Amygdala (tissue), 56 donors: ENCODE measurements around the gene SPINT3.
"Not testable (repeated sequence)": the region's sequence is repeated elsewhere in the genome, so short reads cannot be mapped to it uniquely, and the experiment has no call there.

ENCODE experiments used
- DNase-seq, 56 donors: peaks; one replicate each; lab custom pipeline; 2025; lab: John Stamatoyannopoulos, UW

Gene SPINT3

GRCh38 chr20:45506398-45506797 is 9.0 kb downstream of the SPINT3 start:
- DNase-seq, result no peak

- DNase-seq, result no peak
Observed at GRCh38 chr20:45503403-45503802, 12.0 kb downstream of the SPINT3 start.

DNA sequence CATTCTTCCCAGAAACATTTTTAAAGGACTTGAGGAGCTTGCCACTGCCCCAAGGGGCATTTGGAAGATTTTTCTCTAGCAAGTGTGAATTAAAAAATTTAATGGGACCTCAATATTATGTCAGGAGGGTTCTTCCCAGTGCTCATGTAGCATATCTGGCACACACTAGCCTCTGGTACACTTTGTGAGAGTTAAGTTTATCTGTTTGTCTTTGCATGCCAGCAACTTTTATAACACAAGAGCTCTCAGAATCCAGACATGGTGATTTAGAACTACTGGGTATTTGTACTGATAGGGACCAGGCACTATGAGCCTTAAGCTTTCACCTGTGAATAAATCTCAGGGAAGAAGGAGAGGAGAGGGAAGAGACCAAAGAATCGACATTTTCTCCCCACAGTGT is 12.9 kb downstream of the SPINT3 start:
- DNase-seq, result no peak

- DNase-seq, result no peak
Observed at GRCh38 chr20:45501600-45501999, 13.8 kb downstream of the SPINT3 start.

GRCh38 chr20:45500022-45500421 is 15.4 kb downstream of the SPINT3 start:
- no peak for DNase-seq

- DNase-seq, result no peak
Observed at GRCh38 chr20:45497971-45498494, 17.4 kb downstream of the SPINT3 start.

- DNase-seq, result no peak
Observed at GRCh38 chr20:45496166-45496565, 19.3 kb downstream of the SPINT3 start.

DNA sequence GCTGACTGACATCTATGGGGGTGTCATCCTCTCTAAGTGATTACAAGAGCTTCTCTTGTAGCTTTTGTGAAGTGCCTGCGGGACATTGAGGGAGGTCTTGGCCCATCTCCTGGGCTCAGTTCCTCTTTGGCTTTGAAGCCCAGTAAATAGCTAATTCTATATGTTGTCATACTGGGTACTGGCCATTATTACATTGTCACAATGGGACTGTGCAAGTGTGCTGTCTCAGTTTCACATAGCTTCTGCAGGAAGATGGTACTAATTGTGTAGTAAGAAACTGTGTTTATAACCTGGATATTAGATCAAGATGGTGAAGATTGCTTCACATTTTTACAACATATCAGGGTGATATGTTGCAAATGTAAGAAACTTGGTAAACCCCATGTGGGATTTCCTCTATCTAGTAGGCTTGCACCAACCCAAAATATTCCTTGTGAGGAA is 19.9 kb downstream of the SPINT3 start:
- no peak for DNase-seq

GRCh38 chr20:45489083-45489531 is 26.3 kb downstream of the SPINT3 start:
- DNase-seq, result no peak

DNA sequence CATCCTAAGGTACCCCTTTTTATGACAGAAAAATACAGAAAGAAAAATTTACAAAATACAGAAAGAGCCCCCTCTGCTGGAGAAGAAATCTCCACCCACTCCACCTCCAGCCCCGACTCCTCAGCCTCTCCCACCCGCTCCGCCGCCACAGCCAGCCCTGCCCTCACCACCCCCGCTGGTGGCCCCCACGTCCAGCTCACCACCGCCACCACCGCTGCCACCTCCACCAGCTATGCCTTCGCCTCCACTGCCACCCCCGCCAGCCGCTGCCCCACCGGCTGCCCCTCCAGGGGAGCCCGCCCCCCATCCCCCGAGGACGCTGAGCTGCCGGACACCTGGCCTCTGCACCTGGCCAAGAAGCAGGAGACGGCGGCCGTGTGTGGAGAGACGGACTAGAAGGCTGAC is 28.2 kb downstream of the SPINT3 start:
- no peak for DNase-seq

DNA sequence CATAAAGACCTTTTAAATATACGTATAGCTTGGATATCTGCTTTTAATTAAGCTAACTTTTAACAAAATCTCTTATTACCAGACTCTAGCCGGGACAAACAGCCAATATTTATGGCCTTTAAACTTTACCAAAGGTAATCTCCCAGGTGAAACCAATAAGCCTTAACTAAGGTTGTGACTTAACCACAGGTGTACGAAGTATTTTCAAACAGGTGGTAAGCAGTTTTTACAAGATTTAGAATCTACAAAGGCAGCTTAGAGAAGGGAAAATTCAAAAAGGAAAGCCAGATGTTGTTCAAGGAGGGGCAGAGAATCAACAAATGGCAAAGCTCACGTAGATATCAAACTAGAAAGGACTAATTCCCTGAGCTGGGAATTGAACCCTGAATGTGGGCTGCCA is 30.0 kb downstream of the SPINT3 start:
- no peak for DNase-seq

DNA sequence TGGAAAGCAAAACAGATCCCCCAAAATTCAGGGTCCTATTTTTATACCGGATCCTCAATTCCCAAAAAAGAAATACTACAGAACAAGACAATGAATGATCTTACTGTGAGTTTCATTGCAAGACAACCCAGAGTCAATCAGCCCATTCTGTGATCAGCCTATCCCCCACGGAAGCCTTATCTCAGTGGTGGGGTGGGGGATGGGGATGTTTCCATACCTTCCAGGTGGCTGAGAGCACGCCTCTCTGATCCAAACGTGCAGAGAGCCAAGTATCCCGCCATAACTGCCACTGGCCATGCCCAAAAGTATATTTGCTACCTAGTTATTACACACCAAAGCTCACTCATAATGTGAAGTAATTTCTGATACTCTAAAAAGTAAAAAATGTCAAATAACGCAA is 30.7 kb downstream of the SPINT3 start:
- DNase-seq, result no peak

- DNase-seq, result no peak
Observed at GRCh38 chr20:45479822-45480221, 35.6 kb downstream of the SPINT3 start.

- not testable (repeated sequence) for DNase-seq
Observed at GRCh38 chr20:45477530-45478148, 37.8 kb downstream of the SPINT3 start.

- not testable (repeated sequence) for DNase-seq
Observed at GRCh38 chr20:45472286-45472685, 43.1 kb downstream of the SPINT3 start.

DNA sequence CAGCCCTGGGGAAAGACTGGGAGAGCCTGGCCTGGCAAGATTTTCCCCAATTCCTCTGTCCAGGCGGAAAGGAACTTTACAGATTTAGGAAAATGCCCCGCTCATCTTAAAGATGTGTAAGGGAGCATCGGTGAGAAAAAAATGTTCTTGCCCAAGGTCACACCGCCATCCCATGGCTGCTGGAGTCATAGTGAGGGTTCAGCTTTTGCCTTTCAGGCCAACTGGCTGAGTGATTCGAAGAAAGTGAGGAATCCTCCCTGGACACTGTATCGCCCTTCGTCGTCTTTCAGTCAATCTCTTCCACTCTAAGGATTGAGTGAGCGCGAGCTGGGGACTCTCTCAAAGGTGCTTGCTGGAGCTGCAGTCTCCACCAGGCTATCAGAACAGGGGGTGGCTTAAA is 44.5 kb downstream of the SPINT3 start:
- peak in 2 of 56 donors; percentile 19 to 34 for DNase-seq

GRCh38 chr20:45470262-45470931 is 45.0 kb downstream of the SPINT3 start:
- peak in 29 of 56 donors; percentile 5 to 76 (median 33) for DNase-seq

DNA sequence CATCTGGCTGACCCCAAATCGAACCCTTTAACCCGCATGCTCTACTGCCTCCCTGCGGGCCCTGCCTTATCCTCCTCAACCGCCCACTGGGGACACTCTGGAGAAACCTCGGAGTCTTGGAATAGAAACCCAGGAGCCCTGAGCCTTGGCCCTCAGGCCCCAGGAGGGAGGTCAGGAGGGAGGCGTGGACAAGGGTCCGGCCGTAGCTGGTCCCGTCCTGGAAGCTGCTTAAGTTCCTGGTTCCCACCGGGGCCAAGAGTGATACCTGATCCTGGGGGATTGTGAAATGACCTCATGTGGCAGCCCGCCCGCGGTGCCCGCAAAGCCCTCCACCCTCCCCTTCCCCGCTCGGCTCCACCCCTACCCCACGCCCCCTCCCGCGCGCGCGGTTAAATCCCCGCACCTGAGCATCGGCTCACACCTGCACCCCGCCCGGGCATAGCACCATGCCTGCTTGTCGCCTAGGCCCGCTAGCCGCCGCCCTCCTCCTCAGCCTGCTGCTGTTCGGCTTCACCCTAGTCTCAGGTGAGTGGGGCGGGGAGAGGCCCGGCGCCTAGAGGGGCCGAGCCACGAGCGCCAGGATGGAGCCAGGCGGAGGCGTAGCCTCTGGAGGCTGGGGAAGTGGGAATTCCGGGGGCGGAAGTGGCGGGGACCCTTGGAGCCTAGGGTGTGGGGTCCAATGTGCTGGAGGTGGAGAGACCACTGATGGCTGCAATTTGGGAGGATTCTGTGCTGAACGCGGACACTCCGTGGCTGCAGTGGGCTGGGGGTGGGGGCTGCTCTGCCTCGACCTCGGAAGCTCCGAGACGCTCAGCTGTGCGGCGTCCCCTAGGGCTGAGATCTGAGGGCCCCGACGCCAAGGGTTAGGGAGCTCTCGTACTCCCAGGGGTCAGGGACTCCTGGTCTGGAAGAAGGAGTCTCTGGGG is 45.8 kb downstream of the SPINT3 start, which contains the start of gene WFDC2:
Gene WFDC2 (plus strand): TSS at position 418 of the 926 bp plus-strand sequence. CDS start 29 bp downstream, at position 447.
- peak in 1 of 56 donors; percentile 29 for DNase-seq

DNA sequence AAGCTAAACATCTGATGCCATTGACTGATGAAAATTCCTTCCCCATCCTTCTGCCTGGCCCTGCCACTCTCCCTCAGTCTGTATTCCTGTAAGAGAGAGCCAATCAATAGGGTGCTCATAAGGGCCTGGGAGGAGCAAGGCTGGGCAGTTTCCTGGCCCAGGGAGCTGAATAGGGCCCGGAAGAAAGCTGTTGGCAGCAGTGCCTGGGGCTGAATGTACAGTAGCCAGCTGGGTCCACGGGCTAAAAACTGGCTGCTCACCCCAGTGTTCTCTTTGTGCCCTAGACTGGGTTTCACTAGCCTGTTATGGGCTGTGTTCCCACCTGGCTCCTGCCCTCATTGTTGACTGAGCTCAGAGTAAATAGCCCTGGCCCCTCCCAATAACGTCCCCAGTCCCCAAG is 47.6 kb downstream of the SPINT3 start:
- DNase-seq, result peak in 31 of 56 donors; percentile 4 to 62 (median 24)

DNA sequence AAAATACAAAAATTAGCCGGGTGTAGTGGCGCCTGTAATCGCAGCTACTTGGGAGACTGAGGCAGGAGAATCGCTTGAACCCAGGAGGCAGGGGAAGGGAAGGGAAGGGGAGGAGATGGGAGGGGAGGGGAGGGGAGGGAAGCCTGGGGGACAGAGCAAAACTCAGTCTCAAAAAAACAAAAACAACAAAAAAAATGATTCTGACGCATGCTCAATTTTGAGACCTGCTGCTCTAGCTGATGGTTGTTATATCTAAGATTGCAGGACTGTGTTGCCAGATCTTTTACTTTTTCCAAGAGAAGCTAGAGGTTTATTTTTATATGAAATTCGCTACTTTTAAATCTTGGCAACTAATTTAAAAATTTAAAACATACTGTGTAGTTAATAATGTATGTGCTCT is 48.2 kb downstream of the SPINT3 start:
- no peak for DNase-seq
